Prostate gland (tissue), 2 donors: ENCODE data around the gene RNF144A.

Source experiments
- POLR2A ChIP-seq: fragments of 450-650 bp; IDR thresholded peaks from one replicate; pipeline ENCODE4 v1.6.1; 2016; ENCODE audit warnings: antibody characterized with exemption, mild to moderate bottlenecking
- POLR2AphosphoS5 ChIP-seq: sonication (generic); formaldehyde crosslinking; IDR thresholded peaks from one replicate; pipeline ENCODE4 v1.6.1; 2017; ENCODE audit warnings: antibody characterized with exemption
- TF ChIP-seq, protein P1 (sequence below), 4 experiments: fragments of 200-600 bp in 2 of 4; fragments of 450-650 bp in 2 of 4; sonication (generic) in 2 of 4; IDR thresholded peaks; 1 replicate in 3 of 4; 2 replicates in 1 of 4; pipeline ENCODE4 v1.5.1; 2016 to 2019; ENCODE audit warnings: antibody characterized with exemption in 4 of 4, mild to moderate bottlenecking in 2 of 4, moderate library complexity in 2 of 4

DNA sequence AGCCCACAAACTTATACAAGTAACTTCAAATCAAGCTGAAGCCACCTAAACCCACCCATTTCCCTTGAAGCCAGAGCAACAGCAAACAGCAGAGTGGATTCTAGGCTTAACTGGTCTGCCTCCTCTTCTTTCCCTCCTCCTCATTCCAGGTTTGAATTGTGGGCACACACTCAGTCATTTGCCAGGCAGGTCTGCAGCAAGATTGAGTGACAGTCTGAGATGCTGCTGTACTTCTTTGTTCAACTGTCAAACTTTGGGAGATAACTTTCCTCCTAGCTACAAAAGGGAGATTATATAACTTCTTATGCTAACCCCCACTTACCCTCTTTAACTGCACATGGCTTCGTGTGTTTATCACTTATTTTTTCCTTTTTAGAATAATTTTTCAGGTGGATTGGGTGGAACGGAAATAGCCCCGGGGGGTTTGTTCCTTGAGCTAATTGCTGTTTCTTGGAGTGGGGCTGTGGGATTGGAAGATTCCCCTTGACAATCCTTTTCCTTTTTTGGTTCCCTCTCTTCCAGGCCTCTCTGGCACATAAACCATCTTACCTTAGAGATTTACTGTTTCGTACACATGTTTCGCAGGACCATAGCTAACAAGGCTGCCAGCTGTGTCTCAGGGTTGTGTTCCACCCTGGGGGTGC is 55.0 kb downstream of the RNF144A start:
- TF ChIP-seq, protein P1, sequence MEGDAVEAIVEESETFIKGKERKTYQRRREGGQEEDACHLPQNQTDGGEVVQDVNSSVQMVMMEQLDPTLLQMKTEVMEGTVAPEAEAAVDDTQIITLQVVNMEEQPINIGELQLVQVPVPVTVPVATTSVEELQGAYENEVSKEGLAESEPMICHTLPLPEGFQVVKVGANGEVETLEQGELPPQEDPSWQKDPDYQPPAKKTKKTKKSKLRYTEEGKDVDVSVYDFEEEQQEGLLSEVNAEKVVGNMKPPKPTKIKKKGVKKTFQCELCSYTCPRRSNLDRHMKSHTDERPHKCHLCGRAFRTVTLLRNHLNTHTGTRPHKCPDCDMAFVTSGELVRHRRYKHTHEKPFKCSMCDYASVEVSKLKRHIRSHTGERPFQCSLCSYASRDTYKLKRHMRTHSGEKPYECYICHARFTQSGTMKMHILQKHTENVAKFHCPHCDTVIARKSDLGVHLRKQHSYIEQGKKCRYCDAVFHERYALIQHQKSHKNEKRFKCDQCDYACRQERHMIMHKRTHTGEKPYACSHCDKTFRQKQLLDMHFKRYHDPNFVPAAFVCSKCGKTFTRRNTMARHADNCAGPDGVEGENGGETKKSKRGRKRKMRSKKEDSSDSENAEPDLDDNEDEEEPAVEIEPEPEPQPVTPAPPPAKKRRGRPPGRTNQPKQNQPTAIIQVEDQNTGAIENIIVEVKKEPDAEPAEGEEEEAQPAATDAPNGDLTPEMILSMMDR (IDR thresholded peaks at IDR 0.05): no peak
- TF ChIP-seq POLR2AphosphoS5 (no peak), POLR2A (no peak)
